ENCODE results near the gene PPM1L.
A peak's percentile ranks its signal among the peaks of the same experiment; 100 is the strongest.
"Not testable (repeated sequence)": the region's sequence is repeated elsewhere in the genome, so short reads cannot be mapped to it uniquely, and the experiment has no call there.

PPM1L gene

DNA sequence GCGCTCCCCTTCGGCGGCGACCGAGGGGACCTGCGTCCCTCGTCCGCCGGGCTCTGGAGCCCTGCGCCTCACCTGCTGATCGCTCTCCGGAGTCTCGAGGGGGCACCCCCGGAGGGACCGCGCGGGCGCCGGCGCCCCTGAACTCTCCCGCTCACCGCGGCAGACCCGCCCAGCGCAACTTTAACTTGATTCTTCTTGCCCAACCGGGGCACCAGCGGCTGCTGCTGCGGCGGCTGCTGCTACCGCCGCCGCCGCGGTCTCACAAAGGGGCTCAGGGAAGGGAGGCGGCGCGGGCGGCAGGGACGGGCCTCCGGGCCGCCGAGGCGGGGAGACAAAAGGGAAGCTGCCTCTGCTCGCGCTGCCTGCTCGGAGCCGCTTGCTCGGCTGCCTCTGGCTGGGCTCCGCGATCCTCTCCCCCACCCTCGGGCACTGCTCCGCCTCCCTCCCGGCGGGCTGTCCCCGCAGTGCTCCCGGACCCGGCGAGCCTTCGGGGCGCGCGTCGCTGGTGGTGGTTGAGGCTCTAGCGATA lies at the start of gene PPM1L:
Gene PPM1L (plus strand): TSS at position 456 of the 529 bp plus-strand sequence.
- no peak for DNase-seq

DNA sequence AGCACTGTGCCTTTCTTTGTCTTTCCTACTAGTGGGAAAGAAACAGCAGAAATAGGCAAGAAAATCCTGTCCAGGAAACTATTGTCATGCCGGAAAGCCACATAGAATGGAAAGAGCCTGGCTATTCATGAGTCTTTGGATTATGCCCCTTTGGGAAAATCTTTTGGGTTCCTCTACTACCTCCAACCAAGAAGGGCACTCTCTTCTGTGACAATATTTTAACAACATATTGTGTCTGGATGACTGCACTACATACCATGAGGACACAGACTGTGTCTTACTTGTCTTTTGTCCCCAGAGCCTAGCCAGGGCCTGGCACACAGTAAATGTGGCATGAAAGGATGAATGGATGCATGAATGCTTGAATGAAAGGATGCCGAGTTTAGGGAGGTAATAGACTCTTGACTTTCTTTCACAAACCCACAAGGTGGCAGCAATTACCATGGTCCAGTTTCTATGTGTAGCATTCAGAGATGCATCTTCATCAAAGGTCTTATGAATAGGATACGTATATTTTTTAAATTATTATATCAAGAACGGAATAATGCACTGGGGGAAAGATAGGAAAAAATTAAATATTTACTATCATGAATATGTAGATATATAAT lies 48.7 kb upstream of the PPM1L start:
- peak; percentile 18 for DNase-seq

- no peak for DNase-seq
These were observed 46.4 kb upstream of the PPM1L start for GRCh38 chr3:160709477-160710182.

DNA sequence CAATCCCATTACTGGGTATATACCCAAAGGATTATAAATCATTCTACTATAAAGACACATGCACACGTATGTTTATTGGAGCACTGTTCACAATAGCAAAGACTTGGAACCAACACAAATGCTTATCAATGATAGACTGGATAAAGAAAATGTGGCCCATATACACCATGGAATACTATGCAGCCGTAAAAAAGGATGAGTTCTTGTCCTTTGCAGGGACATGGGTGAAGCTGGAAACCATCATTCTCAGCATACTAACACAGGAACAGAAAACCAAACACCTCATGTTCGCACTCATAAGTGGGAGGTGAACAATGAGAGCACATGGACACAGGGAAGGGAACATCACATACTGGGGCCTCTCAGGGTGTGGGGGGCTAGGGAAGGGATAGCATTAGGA lies 42.9 kb upstream of the PPM1L start:
- DNase-seq = not testable (repeated sequence)

DNA sequence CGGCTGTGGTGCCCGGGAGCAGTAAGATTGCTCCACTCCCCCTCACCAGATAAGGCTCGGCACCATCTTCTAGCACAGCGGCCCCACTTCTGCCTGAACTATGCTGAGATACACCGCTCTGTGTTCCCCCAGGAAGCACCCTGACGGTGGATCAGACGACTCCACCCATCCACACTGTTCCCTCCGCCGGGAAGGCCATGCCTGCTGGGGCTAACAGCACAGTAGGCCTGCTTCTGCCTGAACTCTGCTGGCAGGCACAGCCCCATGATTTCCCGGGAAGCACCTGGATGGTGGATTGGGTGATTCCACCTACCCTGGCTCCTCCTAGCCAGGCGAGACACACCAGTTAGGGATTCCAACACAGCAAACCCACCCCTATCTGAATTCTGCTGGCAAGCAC lies 36.3 kb upstream of the PPM1L start:
- no peak for DNase-seq

GRCh38 chr3:160720123-160720746 lies 35.8 kb upstream of the PPM1L start:
- DNase-seq = no peak

GRCh38 chr3:160722331-160722730 lies 33.7 kb upstream of the PPM1L start:
- DNase-seq = no peak

- no peak for DNase-seq
These were observed 30.7 kb upstream of the PPM1L start for GRCh38 chr3:160725338-160725737.

DNA sequence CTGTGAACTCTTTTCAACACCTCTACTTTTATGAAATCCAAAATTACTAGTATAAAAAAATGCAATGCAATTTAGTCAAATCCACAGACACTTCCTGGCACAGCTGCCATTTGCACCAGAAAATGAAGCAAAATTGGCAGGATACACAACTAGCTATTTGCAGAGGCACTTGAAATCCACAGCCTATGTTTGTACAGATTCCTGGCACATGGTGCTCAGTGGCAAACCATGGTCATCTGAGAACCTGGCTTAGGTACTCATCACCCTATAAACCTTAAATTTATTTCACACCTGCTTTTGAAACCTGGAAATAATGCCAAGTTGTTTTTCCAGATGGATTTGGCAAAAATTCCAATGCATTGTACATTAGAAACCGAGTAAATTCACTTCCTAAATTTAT lies 20.2 kb upstream of the PPM1L start:
- DNase-seq = peak; percentile 90

DNA sequence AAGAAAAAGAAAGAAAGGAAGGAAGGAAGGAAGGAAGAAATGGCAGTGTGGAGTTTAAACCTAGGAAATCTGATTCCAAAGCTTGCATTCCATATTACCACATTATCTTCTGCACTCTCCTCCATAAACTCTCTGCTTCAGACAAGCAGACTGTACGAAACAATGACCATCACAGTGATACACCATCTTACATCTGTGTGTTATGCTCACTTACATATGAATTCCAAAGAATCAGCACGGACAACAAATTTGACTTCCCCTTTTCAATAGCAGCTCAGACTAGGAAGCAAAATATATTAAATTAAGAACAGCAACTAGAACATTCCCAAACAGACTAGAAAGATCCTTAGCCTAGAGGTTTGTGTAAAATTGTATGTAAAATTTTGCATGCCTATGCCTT lies 18.0 kb upstream of the PPM1L start:
- DNase-seq = no peak

- DNase-seq = no peak
These were observed 17.0 kb upstream of the PPM1L start for GRCh38 chr3:160739079-160739478.

DNA sequence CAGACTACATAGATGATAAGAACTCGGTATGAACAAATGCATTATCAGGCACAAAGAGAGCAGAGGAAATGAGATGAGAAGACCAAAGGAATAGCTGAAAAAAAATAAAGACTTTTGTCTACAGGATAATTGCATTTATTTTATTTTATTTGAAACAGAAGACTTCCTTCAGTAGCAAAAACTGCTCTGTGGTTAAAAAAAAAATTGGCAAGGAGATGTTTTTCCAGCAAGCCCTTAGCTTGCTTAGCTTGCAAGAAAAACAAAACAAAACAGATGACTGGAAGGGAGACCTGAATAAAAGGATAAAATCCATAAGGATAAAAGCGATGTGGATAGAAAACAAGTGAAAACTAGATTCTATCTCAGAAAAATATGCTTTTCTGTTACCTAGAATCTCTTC lies 9.1 kb upstream of the PPM1L start:
- DNase-seq = no peak

DNA sequence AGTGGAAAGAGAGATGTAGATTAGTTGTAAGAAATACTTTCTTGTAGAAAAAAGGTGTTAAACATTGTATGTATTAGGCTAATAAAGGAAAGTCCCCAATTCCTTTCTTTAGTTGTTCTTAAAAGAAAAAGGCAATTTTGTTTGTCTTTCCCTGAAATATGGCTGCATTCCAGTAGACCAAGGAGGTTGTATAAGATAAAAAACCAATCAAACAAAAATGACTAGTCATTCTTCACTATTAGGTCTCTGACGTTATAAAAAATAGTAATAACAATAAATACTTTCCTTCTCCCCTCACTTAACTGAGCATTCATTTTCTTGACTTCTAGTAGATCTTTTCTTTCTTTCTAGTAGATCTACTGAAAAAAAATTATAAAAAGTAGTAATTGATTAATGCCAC lies 8.6 kb upstream of the PPM1L start:
- no peak for DNase-seq

GRCh38 chr3:160748231-160748630 lies 7.8 kb upstream of the PPM1L start:
- no peak for DNase-seq

- no peak for DNase-seq
These were observed 7.2 kb upstream of the PPM1L start for GRCh38 chr3:160748787-160749186.

DNA sequence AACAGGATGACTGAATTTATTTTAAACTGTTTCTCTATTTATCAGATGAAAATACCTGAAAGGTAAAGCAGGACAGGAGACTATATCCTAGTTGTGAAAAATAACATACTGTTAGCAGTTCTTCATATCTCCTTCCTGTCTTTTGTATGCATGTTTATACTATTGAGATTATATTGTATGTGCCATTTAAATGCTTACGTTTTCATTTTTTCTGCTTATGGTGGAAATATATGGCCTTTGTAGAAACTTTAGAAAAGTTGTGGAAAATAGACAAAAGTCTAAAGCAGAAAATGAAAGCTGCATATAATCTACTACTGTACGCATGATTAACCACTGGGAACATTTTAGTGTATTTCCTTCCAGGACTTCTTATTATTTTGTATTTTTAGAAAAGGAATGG lies 2.1 kb upstream of the PPM1L start:
- DNase-seq = no peak

DNA sequence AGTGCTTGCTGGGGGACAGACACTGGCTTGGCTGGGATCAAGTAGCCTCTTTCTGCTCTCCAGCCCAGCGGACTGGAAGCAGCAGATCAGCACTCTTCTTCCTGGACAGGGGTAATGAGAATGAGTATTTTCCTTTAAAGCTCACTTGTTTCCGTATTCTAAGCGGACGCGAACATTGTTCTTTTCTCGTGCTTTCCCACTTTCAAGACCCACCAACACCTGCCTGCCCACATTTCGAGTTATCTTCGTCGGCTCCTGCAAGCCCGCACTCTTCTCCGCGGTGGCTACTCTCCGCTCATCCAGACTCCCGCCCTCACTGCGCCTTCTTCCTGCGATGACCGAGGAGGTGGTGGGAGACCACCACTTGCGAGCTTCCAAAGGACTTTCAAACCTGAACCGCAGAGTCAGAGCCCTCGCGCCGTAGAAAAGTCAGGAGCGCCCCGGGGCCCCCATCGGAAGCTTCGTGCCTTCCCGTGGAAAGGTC lies 1.6 kb upstream of the PPM1L start:
- DNase-seq = no peak

GRCh38 chr3:160754855-160755747 lies 930 bp upstream of the PPM1L start:
- DNase-seq = peak; percentile 64

GRCh38 chr3:160757233-160758106 lies 1.4 kb downstream of the PPM1L start:
- no peak for DNase-seq

DNA sequence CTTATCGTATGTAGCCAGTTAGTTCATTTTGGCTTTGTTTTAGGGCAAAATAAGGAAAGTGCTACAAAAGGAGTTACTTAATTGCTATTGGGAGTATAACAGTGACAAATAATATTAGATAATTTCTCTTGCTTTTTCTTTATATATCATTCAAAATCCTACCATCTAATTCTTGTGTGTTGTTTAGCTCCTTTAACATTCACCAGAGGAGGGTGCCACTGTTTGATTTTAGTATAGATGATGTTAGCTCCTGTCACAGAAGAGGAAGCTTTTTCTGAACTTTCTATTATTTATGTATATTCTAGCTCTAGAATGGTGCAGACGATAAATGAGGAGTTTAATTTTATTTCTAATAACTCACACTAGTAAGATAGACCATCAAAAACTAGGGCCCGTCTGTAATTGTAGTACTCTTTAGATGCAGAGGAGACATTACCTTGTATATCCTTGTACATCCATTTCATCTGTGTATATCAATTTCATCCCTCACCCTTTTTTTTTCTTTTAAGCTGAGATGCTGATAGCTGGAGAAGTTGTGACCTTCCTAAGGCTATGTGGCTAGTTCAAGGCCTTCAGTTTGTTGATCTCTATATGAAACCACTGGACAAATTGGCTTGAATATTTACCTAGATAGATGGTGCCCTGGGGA lies 3.0 kb downstream of the PPM1L start:
- no peak for DNase-seq

- DNase-seq = no peak
These were observed 7.0 kb downstream of the PPM1L start for GRCh38 chr3:160763073-160763472.
